ENCODE measurements around the gene RPS25. TPM values are rescaled to one million over a fixed set of nuclear protein-coding genes. Genes with fewer than 3 reads are reported as not detected.

RPS25 gene
- polyA plus RNA-seq = 1,615 and 1,728 TPM in 2 replicates
- polyA minus RNA-seq = 599 and 653 TPM in 2 replicates

DNA sequence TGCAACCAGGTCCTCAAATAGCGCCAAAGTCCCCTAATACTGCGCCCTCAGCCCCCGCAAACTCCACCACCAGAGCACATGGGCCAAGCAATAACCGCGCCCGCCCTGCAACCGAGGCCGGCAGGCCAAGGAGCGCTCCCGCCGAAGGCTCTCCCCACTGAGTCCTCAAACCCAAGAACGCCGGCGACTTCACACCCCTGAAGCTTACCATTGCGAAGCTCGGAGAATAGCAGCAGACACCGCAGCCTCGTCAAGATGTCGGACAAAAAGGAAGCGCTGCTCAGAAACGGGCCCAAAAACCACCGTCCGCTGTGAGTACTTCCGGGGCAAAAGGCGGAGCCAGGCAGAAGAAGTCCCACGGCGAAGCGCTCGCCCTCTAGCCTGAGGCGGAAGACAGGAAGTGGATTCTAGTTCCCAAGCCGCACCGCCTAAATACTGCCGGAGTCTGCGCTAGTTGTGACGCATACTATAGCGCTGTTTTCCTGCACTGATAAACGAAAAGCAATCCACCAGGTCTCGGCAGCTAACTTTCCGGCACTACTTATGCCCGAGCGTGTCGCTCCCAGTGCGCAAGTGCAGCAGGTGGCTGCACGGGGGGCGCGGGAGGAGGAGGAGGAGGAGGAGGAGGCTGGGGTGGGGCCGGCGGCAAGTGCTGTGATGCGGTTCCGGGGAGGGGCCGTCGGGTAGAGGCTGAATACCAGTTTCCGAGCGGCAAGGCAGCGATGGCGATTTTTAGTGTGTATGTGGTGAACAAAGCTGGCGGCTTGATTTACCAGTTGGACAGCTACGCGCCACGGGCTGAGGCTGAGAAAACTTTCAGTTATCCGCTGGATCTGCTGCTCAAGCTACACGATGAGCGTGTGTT, at the start of gene RPS25, which contains the start of gene TRAPPC4:
RPS25 (minus strand) TSS at position 270 of the 865 bp plus-strand sequence; CDS start at position 211, 59 bp downstream.
TRAPPC4 (plus strand) TSS at position 693 of the 865 bp plus-strand sequence; CDS start at position 723, 30 bp downstream.
- Histone ChIP-seq H3K9me2 (ENCODE audit: insufficient read depth, low read length) (no peaks in the 10 kb centered on the region), H3K9ac (ENCODE audit: low read length) (peak within 1 kb of the TSS; percentile 86), H2AFZ (ENCODE audit: low read depth, low read length) (peak within 1 kb of the TSS; percentile 54), H3K4me3 (ENCODE audit: low read length) (peak within 1 kb of the TSS; percentile 75), H3K27me3 (ENCODE audit: insufficient read depth, low read depth, low read length) (no peaks in the 10 kb centered on the region), H3K9me3 (ENCODE audit: low read length) (no peaks in the 10 kb centered on the region), H3F3A (ENCODE audit: insufficient read depth, low read length, poor library complexity, severe bottlenecking) (no peaks in the 10 kb centered on the region), H3K4me2 (ENCODE audit: low read length) (peak within 1 kb of the TSS; percentile 92), H3K27ac (ENCODE audit: low read length) (peak within 1 kb of the TSS; percentile 84), H4K20me1 (ENCODE audit: insufficient read depth) (no peaks in the 10 kb centered on the region), H3K79me2 (replicated peaks; ENCODE audit: insufficient read depth, low read length) (peaks cover 49% of the 10 kb centered on the region), H3K36me3 (ENCODE audit: insufficient read depth, low read length) (peaks cover 12% of the 10 kb centered on the region)
- TF ChIP-seq SMC3 (conservative IDR thresholded peaks at IDR 0.05; ENCODE audit: poor library complexity) (no peak), RAD21 (conservative IDR thresholded peaks at IDR 0.05) (peak; percentile 20), EZH2 (IDR thresholded peaks at IDR 0.05; ENCODE audit: borderline replicate concordance, insufficient read depth, low read length, poor library complexity, severe bottlenecking) (no peak), MXI1 (conservative IDR thresholded peaks at IDR 0.05; ENCODE audit: poor library complexity, severe bottlenecking) (peak; percentile 97), EP300 (conservative IDR thresholded peaks at IDR 0.05; ENCODE audit: poor library complexity, severe bottlenecking) (peak; percentile 60), TAF1 (IDR thresholded peaks at IDR 0.05; ENCODE audit: low read depth) (peak; percentile 75), POLR2AphosphoS5 (IDR thresholded peaks at IDR 0.05) (peak; percentile 82)
- TF ChIP-seq, protein P1, sequence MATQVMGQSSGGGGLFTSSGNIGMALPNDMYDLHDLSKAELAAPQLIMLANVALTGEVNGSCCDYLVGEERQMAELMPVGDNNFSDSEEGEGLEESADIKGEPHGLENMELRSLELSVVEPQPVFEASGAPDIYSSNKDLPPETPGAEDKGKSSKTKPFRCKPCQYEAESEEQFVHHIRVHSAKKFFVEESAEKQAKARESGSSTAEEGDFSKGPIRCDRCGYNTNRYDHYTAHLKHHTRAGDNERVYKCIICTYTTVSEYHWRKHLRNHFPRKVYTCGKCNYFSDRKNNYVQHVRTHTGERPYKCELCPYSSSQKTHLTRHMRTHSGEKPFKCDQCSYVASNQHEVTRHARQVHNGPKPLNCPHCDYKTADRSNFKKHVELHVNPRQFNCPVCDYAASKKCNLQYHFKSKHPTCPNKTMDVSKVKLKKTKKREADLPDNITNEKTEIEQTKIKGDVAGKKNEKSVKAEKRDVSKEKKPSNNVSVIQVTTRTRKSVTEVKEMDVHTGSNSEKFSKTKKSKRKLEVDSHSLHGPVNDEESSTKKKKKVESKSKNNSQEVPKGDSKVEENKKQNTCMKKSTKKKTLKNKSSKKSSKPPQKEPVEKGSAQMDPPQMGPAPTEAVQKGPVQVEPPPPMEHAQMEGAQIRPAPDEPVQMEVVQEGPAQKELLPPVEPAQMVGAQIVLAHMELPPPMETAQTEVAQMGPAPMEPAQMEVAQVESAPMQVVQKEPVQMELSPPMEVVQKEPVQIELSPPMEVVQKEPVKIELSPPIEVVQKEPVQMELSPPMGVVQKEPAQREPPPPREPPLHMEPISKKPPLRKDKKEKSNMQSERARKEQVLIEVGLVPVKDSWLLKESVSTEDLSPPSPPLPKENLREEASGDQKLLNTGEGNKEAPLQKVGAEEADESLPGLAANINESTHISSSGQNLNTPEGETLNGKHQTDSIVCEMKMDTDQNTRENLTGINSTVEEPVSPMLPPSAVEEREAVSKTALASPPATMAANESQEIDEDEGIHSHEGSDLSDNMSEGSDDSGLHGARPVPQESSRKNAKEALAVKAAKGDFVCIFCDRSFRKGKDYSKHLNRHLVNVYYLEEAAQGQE (IDR thresholded peaks at IDR 0.05; ENCODE audit: borderline replicate concordance) = peak; percentile 29
- TF ChIP-seq, protein P2, sequence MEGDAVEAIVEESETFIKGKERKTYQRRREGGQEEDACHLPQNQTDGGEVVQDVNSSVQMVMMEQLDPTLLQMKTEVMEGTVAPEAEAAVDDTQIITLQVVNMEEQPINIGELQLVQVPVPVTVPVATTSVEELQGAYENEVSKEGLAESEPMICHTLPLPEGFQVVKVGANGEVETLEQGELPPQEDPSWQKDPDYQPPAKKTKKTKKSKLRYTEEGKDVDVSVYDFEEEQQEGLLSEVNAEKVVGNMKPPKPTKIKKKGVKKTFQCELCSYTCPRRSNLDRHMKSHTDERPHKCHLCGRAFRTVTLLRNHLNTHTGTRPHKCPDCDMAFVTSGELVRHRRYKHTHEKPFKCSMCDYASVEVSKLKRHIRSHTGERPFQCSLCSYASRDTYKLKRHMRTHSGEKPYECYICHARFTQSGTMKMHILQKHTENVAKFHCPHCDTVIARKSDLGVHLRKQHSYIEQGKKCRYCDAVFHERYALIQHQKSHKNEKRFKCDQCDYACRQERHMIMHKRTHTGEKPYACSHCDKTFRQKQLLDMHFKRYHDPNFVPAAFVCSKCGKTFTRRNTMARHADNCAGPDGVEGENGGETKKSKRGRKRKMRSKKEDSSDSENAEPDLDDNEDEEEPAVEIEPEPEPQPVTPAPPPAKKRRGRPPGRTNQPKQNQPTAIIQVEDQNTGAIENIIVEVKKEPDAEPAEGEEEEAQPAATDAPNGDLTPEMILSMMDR (IDR thresholded peaks at IDR 0.05; ENCODE audit: poor library complexity, severe bottlenecking) = peak; percentile 35

DNA sequence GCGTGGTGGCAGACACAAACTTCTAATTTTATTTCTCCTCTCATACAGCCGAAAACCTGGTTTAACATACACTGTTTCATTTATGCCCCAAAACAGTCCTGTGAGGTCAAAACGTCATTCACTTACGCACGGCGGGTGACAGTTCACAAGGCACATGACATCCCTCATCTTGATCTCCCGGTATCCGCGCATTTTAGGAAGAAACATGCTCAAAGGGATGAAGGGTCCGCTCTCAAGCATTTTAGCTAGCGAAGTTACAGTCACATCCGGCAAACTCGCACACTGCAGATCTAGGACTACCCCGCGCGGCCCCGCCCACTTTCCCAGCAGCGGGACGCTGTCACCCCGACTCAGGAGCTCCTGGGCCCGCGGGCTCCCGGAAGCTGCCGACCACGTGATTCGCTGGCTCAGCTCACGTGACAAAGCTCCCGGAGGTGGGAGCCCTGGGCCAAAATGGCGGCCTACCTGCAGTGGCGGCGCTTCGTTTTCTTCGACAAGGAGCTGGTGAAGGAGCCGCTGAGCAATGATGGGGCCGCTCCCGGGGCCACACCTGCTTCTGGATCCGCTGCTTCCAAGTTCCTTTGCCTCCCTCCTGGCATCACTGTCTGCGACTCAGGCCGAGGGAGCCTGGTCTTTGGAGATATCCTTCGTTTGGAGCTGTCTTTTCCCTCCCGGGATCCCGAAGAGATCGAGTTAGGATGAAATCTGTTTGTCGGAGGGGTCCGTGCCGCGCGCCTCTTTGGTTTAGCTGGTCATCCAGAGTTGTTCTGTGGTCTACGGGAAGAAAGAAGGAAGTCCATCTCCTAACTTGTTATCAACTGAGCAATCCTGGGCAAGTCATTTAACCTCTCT, 49.5 kb upstream of the RPS25 start, which contains the start of gene VPS11:
VPS11 (plus strand) TSS at position 448 of the 852 bp plus-strand sequence; CDS start at position 454, 6 bp downstream.
- peak within 1 kb of the TSS; percentile 74 for H2AFZ ChIP-seq (ENCODE audit: low read depth, low read length)
- no peaks in the 10 kb centered on the region for H3F3A ChIP-seq (ENCODE audit: insufficient read depth, low read length, poor library complexity, severe bottlenecking)
- H3K9me3 ChIP-seq (ENCODE audit: low read length) = no peaks in the 10 kb centered on the region
- TF ChIP-seq EP300 (conservative IDR thresholded peaks at IDR 0.05; ENCODE audit: poor library complexity, severe bottlenecking) (peak; percentile 75), MXI1 (conservative IDR thresholded peaks at IDR 0.05; ENCODE audit: poor library complexity, severe bottlenecking) (peak; percentile 95), TAF1 (IDR thresholded peaks at IDR 0.05; ENCODE audit: low read depth) (peak; percentile 88), POLR2AphosphoS5 (IDR thresholded peaks at IDR 0.05) (peak; percentile 89), RAD21 (conservative IDR thresholded peaks at IDR 0.05) (peak; percentile 45), EZH2 (IDR thresholded peaks at IDR 0.05; ENCODE audit: borderline replicate concordance, insufficient read depth, low read length, poor library complexity, severe bottlenecking) (no peak), SMC3 (conservative IDR thresholded peaks at IDR 0.05; ENCODE audit: poor library complexity) (peak; percentile 47)
- TF ChIP-seq, protein P1 (IDR thresholded peaks at IDR 0.05; ENCODE audit: borderline replicate concordance) = peak; percentile 85
- TF ChIP-seq, protein P2 (IDR thresholded peaks at IDR 0.05; ENCODE audit: poor library complexity, severe bottlenecking) = no peak
- peak within 1 kb of the TSS; percentile 76 for H3K27ac ChIP-seq (ENCODE audit: low read length)
- no peaks in the 10 kb centered on the region for H4K20me1 ChIP-seq (ENCODE audit: insufficient read depth)
- H3K27me3 ChIP-seq (ENCODE audit: insufficient read depth, low read depth, low read length) = no peaks in the 10 kb centered on the region
- peak within 1 kb of the TSS; percentile 87 for H3K9ac ChIP-seq (ENCODE audit: low read length)
- peak within 1 kb of the TSS; percentile 86 for H3K4me3 ChIP-seq (ENCODE audit: low read length)
- peak within 1 kb of the TSS; percentile 41 for H3K4me2 ChIP-seq (ENCODE audit: low read length)
- H3K9me2 ChIP-seq (ENCODE audit: insufficient read depth, low read length) = no peaks in the 10 kb centered on the region
- H3K79me2 ChIP-seq (replicated peaks; ENCODE audit: insufficient read depth, low read length) = peaks cover 20% of the 10 kb centered on the region
- H3K36me3 ChIP-seq (ENCODE audit: insufficient read depth, low read length) = no peaks in the 10 kb centered on the region

All from neural cell (in vitro differentiated cells).